ENCODE data around the gene AMER2. TPM values are rescaled to one million over a fixed set of nuclear protein-coding genes. Genes with fewer than 3 reads are reported as not detected.

The AMER2 gene
- total and polyA plus RNA-seq, 2 experiments from 2014 or later: 0.31 to 0.76 TPM

GRCh38 chr13:25177012-25177411 is 4.9 kb upstream of the AMER2 start:
- Histone ChIP-seq H3K9me2 (ENCODE audit: insufficient read depth) (peaks cover 6% of the 10 kb centered on the region; the same call in 1 of the 2 replicates), H3K4me2 (no peak overlapping the region), H3K79me2 (replicated peaks; ENCODE audit: insufficient read depth) (no peaks in the 10 kb centered on the region), H3F3A (replicated peaks; ENCODE audit: low read depth) (no peaks in the 10 kb centered on the region), H3K27me3 (ENCODE audit: insufficient read depth) (peaks cover 24% of the 10 kb centered on the region), H4K20me1 (replicated peaks; ENCODE audit: insufficient read depth) (no peaks in the 10 kb centered on the region), H3K27ac (ENCODE audit: low read depth) (no peak overlapping the region), H2AFZ (no peak overlapping the region), H3K4me3 (no peak overlapping the region), H3K36me3 (ENCODE audit: insufficient read depth) (no peaks in the 10 kb centered on the region; the same call in 1 of the 2 replicates), H3K4me1 (ENCODE audit: insufficient read depth) (peaks cover 29% of the 10 kb centered on the region)
- no peak for DNase-seq (ENCODE audit: low spot score)
- H3K36me3 Mint-ChIP-seq (ENCODE audit: low read depth): no peaks in the 10 kb centered on the region; the same call in 2 of the 3 replicates
- TF ChIP-seq POLR2AphosphoS5 (IDR thresholded peaks at IDR 0.05; ENCODE audit: low read depth) (no peak), ZNF114 (CRISPR knock-in tag; IDR thresholded peaks at IDR 0.05) (no peak), ZNF462 (CRISPR knock-in tag; IDR thresholded peaks at IDR 0.05) (no peak), CTCF (conservative IDR thresholded peaks at IDR 0.05; ENCODE audit: low read depth in 2 of 2) (no peak), ZNF331 (CRISPR knock-in tag; IDR thresholded peaks at IDR 0.05; ENCODE audit: low read depth) (no peak), EZH2phosphoT487 (IDR thresholded peaks at IDR 0.05; ENCODE audit: unreplicated experiment) (no peak), NANOG (IDR thresholded peaks at IDR 0.05; ENCODE audit: borderline replicate concordance) (no peak), EZH2 (IDR thresholded peaks at IDR 0.05; ENCODE audit: low read depth, unreplicated experiment) (no peak), ETS1 (IDR thresholded peaks at IDR 0.05) (no peak), JUNB (IDR thresholded peaks at IDR 0.05; ENCODE audit: unreplicated experiment) (no peak), STAT1 (IDR thresholded peaks at IDR 0.05; ENCODE audit: unreplicated experiment) (no peak), REST (IDR thresholded peaks at IDR 0.05; ENCODE audit: unreplicated experiment) (no peak), CREB1 (CRISPR knock-in tag; IDR thresholded peaks at IDR 0.05; ENCODE audit: low read depth) (no peak)
- peaks cover 31% of the 10 kb centered on the region for H3K4me1 Mint-ChIP-seq
- H3K4me3 Mint-ChIP-seq: no peak overlapping the region
- H3K27me3 Mint-ChIP-seq (ENCODE audit: insufficient read depth, low read depth, poor library complexity): peaks cover 20% of the 10 kb centered on the region
- H3K27ac Mint-ChIP-seq: no peak overlapping the region
- no peaks in the 10 kb centered on the region for H3K9me3 Mint-ChIP-seq
- no peak for ATAC-seq

Measured in GM23338 (cell line).